SIG-M5 (cell line): ENCODE measurements around the gene ENDOV.

Source experiments
- DNase-seq: peaks from one replicate; lab custom pipeline; 2025; lab: John Stamatoyannopoulos, UW

Gene ENDOV

GRCh38 chr17:80414803-80415625 is at the start of gene ENDOV:
Gene ENDOV, plus strand, starts transcription at chr17:80415167. Its CDS starts 28 bp downstream, at chr17:80415195.
- peak; percentile 65 for DNase-seq

- DNase-seq = no peak
Measured at GRCh38 chr17:80365983-80366382, 49.0 kb upstream of the ENDOV start.

- no peak for DNase-seq
Measured at GRCh38 chr17:80367503-80367902, 47.5 kb upstream of the ENDOV start.

- no peak for DNase-seq
Measured at GRCh38 chr17:80371196-80371595, 43.8 kb upstream of the ENDOV start.

GRCh38 chr17:80372456-80372855 is 42.5 kb upstream of the ENDOV start:
- no peak for DNase-seq

GRCh38 chr17:80372922-80373570 is 41.9 kb upstream of the ENDOV start:
- no peak for DNase-seq

- no peak for DNase-seq
Measured at GRCh38 chr17:80374039-80374731, 40.8 kb upstream of the ENDOV start.

- no peak for DNase-seq
Measured at GRCh38 chr17:80374732-80375585, 40.0 kb upstream of the ENDOV start.

GRCh38 chr17:80376531-80376930 is 38.4 kb upstream of the ENDOV start:
- DNase-seq = no peak

GRCh38 chr17:80377798-80378197 is 37.2 kb upstream of the ENDOV start:
- no peak for DNase-seq

- DNase-seq = no peak
Measured at GRCh38 chr17:80379348-80379747, 35.6 kb upstream of the ENDOV start.

- DNase-seq = no peak
Measured at GRCh38 chr17:80380068-80380467, 34.9 kb upstream of the ENDOV start.

GRCh38 chr17:80380555-80381002 is 34.4 kb upstream of the ENDOV start:
- no peak for DNase-seq

GRCh38 chr17:80381416-80381923 is 33.5 kb upstream of the ENDOV start:
- no peak for DNase-seq

GRCh38 chr17:80382446-80382845 is 32.5 kb upstream of the ENDOV start:
- DNase-seq = no peak

GRCh38 chr17:80382956-80383355 is 32.0 kb upstream of the ENDOV start:
- no peak for DNase-seq

- DNase-seq = no peak
Measured at GRCh38 chr17:80384078-80384960, 30.6 kb upstream of the ENDOV start.

GRCh38 chr17:80385046-80385445 is 29.9 kb upstream of the ENDOV start:
- no peak for DNase-seq

- DNase-seq = no peak
Measured at GRCh38 chr17:80386341-80386740, 28.6 kb upstream of the ENDOV start.

GRCh38 chr17:80387071-80387470 is 27.9 kb upstream of the ENDOV start:
- DNase-seq = no peak

- DNase-seq = no peak
Measured at GRCh38 chr17:80388175-80388574, 26.8 kb upstream of the ENDOV start.
